ENCODE data around the gene MAP3K20.

Gene MAP3K20

DNA sequence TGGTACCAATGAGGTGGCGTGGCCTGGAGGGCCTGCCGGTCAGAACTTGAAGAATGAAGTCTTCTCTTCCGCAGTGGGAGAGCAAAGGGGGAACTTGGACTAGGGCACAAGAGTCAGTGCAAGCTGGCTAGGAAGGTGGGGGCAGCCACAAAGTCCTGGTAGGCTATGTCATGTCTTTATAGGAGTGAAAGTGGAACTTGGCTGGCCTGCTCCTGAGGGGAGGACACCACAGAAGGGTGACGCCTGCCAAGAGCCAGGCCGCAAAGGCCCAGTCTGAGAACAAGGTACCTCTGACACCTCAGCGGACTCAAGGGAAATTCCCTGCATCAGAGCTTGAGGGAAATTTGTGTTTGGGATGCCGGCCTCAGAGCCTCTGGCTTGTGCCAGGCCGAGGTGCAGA, 32.2 kb upstream of the MAP3K20 start:
- no peak for DNase-seq (ENCODE audit: insufficient read length, low spot score)
- TF ChIP-seq POLR2A (IDR thresholded peaks at IDR 0.05; ENCODE audit: low read depth, low read length): no peak
- FAIRE-seq: no peak

DNA sequence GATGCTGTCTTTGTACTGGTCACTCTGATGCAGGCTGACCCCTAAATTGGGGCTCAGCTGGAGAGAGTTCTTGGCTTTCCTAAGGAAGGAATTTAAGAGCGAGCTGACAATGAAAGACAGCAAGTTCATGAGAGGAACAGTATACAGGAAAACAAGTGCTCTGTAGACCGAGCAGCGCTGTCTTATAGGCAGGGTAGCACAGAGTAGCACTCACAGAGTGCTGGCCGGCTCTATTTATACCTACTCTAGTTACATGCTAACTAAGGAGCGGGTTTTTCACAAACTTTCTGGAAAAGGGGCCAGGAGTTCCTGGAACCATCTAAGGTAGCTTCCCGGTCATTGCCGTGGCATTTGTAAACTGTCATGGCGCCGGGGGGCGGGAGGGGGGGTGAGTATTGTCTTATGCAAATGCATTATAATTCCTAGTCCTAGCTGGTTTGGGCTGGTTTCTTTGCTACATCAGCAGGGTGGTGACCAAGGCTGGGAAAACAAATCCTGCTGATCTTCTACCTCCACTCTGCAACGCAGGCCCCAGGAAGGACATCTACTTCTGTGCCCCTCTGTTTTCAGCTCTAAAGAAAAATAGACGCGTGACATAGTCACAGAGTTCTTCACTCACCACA, 31.6 kb upstream of the MAP3K20 start:
- DNase-seq (ENCODE audit: insufficient read length, low spot score): no peak
- TF ChIP-seq POLR2A (IDR thresholded peaks at IDR 0.05; ENCODE audit: low read depth, low read length): no peak
- no peak for FAIRE-seq

DNA sequence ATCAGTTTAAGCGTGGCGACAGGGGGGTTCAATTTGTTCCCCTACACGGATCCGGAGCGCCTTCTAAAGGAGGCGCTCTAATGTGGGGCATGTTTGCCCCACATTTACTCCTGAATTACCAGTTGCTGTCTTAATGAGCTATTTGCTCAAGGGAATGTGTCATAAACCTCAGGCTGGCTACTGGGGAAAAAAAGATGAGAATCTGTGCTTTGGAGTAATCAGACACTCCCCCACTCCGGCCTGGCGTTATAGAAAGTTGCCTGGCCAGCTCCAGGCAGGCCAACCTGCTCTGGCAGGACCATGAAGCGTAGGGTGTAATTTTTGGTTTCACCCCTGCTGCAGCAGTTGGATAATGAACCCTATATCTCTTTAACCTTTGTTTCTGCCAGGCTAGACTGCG, 31.0 kb upstream of the MAP3K20 start:
- DNase-seq (ENCODE audit: insufficient read length, low spot score) (no peak), FAIRE-seq (no peak)
- TF ChIP-seq POLR2A (IDR thresholded peaks at IDR 0.05; ENCODE audit: low read depth, low read length): no peak

DNA sequence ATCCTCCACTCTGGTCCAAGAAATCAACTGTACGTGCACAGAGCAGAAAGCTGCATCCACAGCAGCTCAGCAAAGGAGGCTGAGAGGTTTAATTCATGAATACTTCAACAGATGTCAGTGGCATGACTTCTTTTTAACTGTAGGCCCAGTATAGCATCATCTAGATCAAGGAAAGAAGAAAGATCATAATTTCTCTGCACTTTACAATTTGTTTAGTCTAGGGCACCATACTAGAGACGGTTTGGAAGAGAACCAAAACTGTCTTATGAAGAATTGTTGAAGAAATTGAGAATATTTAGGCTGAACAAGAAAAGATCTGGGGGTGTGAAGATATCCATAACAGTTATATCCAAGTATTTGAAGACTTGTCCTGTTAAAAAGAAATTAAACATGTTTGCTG, 30.5 kb upstream of the MAP3K20 start:
- TF ChIP-seq POLR2A (IDR thresholded peaks at IDR 0.05; ENCODE audit: low read depth, low read length): no peak
- DNase-seq (ENCODE audit: insufficient read length, low spot score): no peak
- FAIRE-seq: no peak

DNA sequence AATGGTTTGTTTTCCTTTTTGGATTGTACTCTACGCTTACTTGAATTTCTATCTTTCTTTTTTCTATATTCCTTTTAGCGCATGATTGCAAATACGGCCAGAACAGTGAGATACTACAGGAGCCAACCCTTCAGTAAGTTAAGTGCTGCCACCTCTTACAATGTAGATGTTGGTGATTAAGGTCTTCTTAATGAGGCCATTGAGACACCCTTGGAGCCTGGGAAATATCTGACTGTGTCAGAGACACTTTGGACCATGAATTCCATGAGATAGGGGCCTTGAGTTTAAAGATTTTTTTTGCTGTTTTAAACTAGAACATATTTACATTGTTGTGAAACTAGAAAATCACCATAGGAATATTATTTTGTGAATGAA, 27.1 kb upstream of the MAP3K20 start:
- no peak for TF ChIP-seq POLR2A (IDR thresholded peaks at IDR 0.05; ENCODE audit: low read depth, low read length)
- FAIRE-seq (no peak), DNase-seq (ENCODE audit: insufficient read length, low spot score) (no peak)

DNA sequence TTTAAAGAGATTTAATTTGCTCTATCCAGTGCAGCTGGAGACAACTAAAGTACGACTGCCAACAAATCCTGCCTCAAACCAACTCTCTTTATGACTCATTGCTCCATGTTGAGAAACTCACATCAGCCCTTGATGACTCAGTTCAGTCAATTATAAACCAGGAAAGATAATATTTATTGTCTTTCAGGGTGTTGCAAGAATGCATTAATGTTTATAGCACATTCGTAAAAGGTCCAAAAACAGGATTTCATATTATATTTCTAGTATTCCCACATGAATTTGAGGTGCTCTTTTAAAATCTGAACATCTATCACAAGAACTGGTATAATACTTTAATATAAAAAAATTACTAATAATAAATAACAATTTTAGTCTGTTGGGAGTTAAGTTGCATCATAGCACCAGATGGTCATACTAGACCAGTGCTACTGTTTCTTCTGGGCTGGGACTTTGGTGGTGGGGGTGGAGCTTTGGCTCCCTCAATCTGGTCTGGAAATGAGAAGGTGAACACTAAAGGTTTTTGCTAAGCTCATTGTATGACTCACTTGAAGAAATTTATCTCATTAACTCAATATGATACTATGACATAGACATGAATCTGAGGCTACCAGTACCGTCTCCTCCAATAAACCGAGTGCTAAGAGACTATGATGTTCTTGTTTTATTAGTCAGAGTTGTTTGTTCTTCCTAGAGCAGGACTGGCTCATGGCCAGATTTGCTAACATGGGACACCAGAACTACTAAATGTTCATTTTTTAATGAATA, 26.6 kb upstream of the MAP3K20 start:
- DNase-seq (ENCODE audit: insufficient read length, low spot score): peak; percentile 53
- no peak for TF ChIP-seq POLR2A (IDR thresholded peaks at IDR 0.05; ENCODE audit: low read depth, low read length)
- FAIRE-seq: peak; percentile 95

DNA sequence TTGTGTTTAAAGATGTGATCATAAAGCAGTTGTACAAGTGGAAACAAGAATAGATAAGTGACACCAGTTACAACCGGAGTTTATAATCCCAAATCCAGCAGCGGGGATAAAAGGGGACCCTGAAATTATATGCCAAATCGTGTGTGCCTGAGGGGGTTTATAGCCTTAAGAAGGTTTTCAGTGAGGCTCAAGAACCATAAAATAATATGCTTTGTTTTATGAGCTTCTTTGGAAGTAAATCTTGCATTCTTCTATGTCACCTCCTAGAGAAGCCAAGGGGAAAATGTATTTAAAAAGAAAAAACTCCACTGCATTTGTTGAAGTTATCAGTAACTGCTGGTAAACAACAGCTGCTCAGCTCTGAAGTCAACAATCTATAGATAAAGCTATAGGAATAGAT, 25.8 kb upstream of the MAP3K20 start:
- no peak for TF ChIP-seq POLR2A (IDR thresholded peaks at IDR 0.05; ENCODE audit: low read depth, low read length)
- DNase-seq (ENCODE audit: insufficient read length, low spot score) (no peak), FAIRE-seq (no peak)

DNA sequence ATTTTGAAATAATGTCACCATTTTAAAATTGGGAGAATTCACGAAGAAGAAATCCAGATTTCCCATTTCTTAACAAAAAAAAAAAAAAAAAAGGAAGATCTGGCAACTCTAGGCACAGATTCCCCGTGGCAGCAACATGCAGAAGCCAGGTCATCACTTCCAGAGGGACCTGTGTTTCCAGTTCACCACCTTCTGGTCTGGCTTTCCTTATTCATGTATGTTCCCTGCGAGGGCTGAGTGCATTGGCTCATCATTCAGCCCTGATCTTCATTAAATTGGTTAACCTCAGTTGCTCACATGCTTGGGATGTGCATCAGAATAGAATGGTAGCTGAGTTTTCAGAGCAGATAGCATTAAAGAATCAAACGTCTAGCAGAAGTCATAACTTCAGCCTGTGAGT, 25.0 kb upstream of the MAP3K20 start:
- TF ChIP-seq POLR2A (IDR thresholded peaks at IDR 0.05; ENCODE audit: low read depth, low read length): no peak
- DNase-seq (ENCODE audit: insufficient read length, low spot score) (no peak), FAIRE-seq (peak; percentile 68)

DNA sequence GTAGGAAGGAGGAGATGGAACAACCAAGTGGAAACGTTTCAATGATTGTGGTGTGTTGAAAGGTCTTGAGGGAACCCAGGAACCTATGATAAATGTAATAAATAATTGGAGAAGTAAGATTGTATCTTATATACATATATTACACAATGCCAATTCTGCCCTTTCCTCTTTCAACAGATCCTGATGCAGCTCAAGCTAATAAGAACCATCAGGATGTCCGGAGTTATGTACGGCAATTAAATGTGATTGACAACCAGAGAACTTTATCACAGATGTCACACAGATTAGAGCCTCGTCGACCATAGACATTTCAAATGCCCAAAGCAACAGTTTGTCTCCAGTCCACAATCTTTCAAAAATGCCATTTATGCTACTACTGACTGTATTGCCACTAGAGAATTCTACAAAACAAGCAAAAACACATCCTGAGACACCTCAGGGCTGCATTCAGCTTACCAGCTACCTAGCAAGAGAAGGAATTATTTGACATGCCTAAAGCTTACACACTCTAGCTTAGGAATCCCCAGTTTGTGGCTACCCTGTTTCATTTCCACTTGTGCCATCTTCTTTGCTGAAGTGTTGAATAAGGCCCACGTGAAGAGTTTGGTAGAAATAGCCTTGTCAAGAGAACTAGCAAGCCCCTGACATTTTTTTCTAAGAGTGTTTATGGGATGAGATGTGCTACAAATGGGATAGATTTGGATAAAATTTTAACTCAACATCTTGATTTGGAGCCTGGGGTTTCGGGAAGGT, 24.0 kb upstream of the MAP3K20 start:
- no peak for FAIRE-seq
- TF ChIP-seq POLR2A (IDR thresholded peaks at IDR 0.05; ENCODE audit: low read depth, low read length): no peak
- DNase-seq (ENCODE audit: insufficient read length, low spot score): no peak

DNA sequence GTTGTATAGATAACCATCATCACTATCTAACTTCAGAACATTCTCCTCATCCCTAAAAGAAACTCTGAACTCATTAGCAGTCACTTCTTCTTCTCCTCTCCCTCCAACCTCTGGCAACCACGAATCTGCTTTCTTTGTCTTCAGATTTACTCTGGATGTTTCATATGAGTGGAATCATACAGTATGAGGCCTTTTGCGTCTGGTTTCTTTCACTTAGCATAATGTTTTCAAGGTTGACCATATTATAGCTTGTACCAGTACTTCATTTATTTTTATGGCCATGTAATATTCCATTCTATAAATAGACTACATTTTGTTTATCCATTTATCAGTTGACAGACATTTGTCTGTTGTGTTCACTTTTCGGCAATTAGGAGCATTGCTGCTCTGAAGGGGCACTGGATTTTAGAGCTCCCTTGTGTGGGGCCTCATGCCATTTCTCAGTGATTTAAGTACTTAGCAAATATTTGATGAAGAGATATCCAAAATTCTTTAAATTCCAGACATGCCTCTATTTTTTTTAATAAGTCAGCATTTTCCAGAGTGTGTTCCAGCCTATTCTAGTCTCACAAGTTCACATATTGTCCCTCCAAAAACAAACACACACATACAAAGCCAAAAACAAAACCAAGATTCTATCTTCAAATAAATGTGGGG, 22.5 kb upstream of the MAP3K20 start:
- no peak for TF ChIP-seq POLR2A (IDR thresholded peaks at IDR 0.05; ENCODE audit: low read depth, low read length)
- FAIRE-seq (no peak), DNase-seq (ENCODE audit: insufficient read length, low spot score) (no peak)

DNA sequence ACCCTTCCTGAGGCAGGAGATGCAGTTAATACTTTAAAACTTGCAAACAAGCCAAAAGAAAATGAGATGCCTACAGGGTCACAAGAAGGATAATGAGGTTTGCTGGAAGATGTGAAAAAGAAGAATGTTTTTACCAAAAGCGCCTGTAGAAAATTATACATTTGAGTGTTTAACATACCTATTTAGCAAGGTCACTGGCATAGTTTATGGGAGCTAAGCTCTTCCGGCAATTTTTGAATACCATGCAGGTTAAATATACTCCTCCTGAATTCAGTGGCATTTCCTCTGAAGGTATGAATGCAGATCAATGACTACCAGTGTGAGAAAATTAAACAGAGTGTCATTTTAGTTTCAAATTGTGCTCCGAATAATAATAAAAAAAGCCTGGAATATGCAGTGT, 21.2 kb upstream of the MAP3K20 start:
- no peak for FAIRE-seq
- DNase-seq (ENCODE audit: insufficient read length, low spot score): no peak

DNA sequence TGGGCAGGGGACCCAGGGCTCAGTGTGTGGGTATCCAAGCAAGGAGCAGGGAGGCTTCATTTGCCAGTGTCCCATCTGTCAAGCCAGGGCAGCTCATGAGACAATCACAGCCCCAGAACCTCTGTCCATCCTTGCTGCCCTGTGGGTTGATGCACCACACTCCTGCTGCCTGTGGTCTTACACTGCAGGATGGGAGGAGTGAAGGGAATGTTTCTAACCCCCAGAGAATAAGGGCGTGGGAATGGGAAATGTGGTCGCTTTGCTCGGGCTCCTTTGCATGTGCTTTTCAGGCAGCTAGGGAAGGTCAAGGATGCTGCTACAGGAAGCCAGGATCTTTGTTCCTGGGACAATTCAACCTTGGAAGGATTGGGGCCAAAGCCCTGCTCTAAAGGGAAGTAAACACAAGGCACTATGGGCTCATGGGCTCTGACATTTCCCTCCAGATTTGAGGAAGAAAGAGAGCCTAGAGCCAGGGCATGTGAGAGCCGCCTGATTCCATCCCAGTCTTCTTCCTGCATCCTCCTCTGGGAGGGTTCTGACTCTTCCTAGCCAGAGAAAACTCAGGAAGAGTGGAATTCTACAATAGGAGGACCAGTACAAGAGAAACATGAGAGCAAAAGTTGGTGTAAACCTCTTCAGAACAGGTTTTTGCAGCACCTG, 18.8 kb upstream of the MAP3K20 start:
- DNase-seq (ENCODE audit: insufficient read length, low spot score): no peak
- no peak for FAIRE-seq
- no peak for TF ChIP-seq POLR2A (IDR thresholded peaks at IDR 0.05; ENCODE audit: low read depth, low read length)

More for the DNA sequence above, 21.2 kb upstream of the MAP3K20 start:
- TF ChIP-seq POLR2A (IDR thresholded peaks at IDR 0.05; ENCODE audit: low read depth, low read length): no peak

DNA sequence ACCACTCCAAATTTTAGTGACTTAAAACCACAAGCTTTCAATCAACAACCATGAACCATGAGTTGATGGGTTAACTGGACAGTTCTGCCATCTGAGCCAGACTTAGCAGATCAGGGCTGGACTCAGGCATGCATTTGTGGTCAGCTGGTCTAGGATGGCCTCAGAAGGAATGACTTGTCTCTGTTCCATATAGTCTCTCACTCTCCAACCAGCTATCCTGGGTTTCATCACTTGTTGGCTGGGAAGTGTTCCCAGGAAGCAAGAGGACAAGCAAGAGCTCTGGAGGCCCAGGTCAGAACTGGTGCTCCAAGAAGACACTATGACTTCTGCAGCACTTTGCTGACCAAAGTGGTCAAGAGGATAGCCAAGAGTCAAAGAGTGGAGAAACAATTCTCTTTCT, 17.5 kb upstream of the MAP3K20 start:
- no peak for DNase-seq (ENCODE audit: insufficient read length, low spot score)
- TF ChIP-seq POLR2A (IDR thresholded peaks at IDR 0.05; ENCODE audit: low read depth, low read length): no peak
- FAIRE-seq: no peak

DNA sequence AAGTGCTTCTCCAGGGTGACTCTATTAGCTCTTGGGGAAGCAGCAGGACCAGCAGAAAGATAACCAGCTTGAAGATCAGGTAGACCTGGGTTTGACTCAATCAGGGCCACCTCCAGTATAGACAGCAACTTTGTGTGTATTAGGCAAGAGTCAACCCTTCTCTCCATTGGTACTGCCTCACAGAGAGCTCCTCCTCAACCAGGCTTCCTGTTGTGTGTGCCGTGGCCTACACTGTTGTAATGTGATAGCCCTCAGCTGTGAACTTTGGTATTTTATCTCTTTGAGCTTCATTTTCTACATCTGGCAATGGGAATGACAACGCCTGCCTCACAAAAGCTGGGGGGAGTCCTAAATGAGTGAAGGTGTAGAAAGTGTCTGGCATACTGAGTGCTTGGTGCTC, 17.0 kb upstream of the MAP3K20 start:
- DNase-seq (ENCODE audit: insufficient read length, low spot score) (no peak), FAIRE-seq (no peak)
- TF ChIP-seq POLR2A (IDR thresholded peaks at IDR 0.05; ENCODE audit: low read depth, low read length): no peak
